ENCODE results near the gene C5.

Gene C5

GRCh38 chr9:120965344-120966012 is 84.6 kb downstream of the C5 start:
- DNase-seq, result no peak
- Histone ChIP-seq H3K27me3 (no peaks in the 10 kb centered on the region), H3K36me3 (no peaks in the 10 kb centered on the region), H3K4me3 (ENCODE audit: low read depth, low read length) (no peak overlapping the region), H3K9me3 (no peaks in the 10 kb centered on the region), H3K4me1 (no peaks in the 10 kb centered on the region; the same call in 1 of the 2 replicates)
- TF ChIP-seq, protein P1, sequence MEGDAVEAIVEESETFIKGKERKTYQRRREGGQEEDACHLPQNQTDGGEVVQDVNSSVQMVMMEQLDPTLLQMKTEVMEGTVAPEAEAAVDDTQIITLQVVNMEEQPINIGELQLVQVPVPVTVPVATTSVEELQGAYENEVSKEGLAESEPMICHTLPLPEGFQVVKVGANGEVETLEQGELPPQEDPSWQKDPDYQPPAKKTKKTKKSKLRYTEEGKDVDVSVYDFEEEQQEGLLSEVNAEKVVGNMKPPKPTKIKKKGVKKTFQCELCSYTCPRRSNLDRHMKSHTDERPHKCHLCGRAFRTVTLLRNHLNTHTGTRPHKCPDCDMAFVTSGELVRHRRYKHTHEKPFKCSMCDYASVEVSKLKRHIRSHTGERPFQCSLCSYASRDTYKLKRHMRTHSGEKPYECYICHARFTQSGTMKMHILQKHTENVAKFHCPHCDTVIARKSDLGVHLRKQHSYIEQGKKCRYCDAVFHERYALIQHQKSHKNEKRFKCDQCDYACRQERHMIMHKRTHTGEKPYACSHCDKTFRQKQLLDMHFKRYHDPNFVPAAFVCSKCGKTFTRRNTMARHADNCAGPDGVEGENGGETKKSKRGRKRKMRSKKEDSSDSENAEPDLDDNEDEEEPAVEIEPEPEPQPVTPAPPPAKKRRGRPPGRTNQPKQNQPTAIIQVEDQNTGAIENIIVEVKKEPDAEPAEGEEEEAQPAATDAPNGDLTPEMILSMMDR (IDR thresholded peaks at IDR 0.05; ENCODE audit: low read depth, low read length), result no peak

DNA sequence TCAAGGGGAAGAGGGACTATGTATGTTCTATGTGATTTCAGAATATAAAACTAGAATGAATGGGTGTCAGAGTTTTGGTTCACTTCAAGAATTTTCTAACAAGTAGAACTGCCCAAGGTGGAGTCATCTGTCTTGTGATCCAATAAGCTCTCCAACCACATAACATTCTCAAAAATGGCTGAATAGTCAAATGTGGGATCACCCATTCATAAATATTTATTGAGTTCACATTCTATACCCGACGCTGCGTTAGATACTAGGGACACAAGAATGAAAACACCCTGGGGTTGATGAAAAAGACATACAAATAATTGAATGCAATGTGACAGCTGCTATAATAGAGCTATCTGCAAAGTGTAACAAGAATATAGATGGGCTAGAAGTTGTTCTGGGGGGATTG is 88.1 kb downstream of the C5 start:
- no peaks in the 10 kb centered on the region for H3K36me3 ChIP-seq
- no peak for DNase-seq
- no peaks in the 10 kb centered on the region for H3K27me3 ChIP-seq
- H3K4me1 ChIP-seq, result no peaks in the 10 kb centered on the region; the same call in 1 of the 2 replicates
- H3K4me3 ChIP-seq (ENCODE audit: low read depth, low read length), result no peak overlapping the region
- no peaks in the 10 kb centered on the region for H3K9me3 ChIP-seq
- TF ChIP-seq, protein P1 (IDR thresholded peaks at IDR 0.05; ENCODE audit: low read depth, low read length), result no peak

- TF ChIP-seq, protein P1 (IDR thresholded peaks at IDR 0.05; ENCODE audit: low read depth, low read length), result no peak
- Histone ChIP-seq H3K27me3 (no peaks in the 10 kb centered on the region), H3K4me3 (ENCODE audit: low read depth, low read length) (no peak overlapping the region), H3K9me3 (no peaks in the 10 kb centered on the region), H3K4me1 (no peaks in the 10 kb centered on the region), H3K36me3 (no peaks in the 10 kb centered on the region)
- DNase-seq, result no peak
Observed at GRCh38 chr9:120960001-120960400, 90.1 kb downstream of the C5 start.

DNA sequence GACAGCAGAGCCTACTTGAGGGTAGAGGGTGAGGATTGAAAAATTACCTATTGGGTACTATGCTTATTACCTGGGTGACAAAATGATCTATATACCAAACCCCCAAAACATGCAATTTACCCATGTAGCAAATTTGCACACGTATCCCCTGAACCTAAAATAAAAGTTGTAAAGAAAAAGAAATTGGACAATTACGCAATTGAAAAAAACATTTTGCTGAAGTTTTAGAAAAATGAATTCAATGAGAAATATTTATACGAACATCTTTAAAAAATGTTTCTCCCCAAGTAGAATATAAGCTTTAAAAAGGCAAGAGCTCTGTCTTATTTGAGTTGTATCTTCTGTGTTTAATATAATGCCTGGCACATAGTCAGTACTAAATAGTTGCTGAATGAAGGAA is 93.2 kb downstream of the C5 start:
- Histone ChIP-seq H3K36me3 (no peaks in the 10 kb centered on the region), H3K9me3 (no peaks in the 10 kb centered on the region), H3K4me1 (no peaks in the 10 kb centered on the region), H3K4me3 (ENCODE audit: low read depth, low read length) (no peak overlapping the region), H3K27me3 (no peaks in the 10 kb centered on the region)
- DNase-seq, result no peak
- TF ChIP-seq, protein P1 (IDR thresholded peaks at IDR 0.05; ENCODE audit: low read depth, low read length), result no peak

- no peaks in the 10 kb centered on the region for H3K36me3 ChIP-seq
- no peaks in the 10 kb centered on the region for H3K9me3 ChIP-seq
- H3K27me3 ChIP-seq, result no peaks in the 10 kb centered on the region
- no peaks in the 10 kb centered on the region for H3K4me1 ChIP-seq
- DNase-seq, result no peak
- TF ChIP-seq, protein P1 (IDR thresholded peaks at IDR 0.05; ENCODE audit: low read depth, low read length), result no peak
- no peak overlapping the region for H3K4me3 ChIP-seq (ENCODE audit: low read depth, low read length)
Observed at GRCh38 chr9:120951960-120952618, 98.0 kb downstream of the C5 start.
